Left ventricle myocardium inferior (tissue), 1 donor: Measurements from ENCODE around the gene HSD17B14. TPM values are rescaled to one million over a fixed set of nuclear protein-coding genes. Genes with fewer than 3 reads are reported as not detected.

Source experiments
- DNase-seq: peaks from one replicate; pipeline ENCODE4 v3.0.0-alpha.2; 2020
- H3K27ac ChIP-seq: fragments of 200-600 bp; replicated peaks from 2 replicates; pipeline ENCODE4 v1.8.0; 2021
- H3K27me3 ChIP-seq: fragments of 200-600 bp; 2 replicates; pipeline ENCODE4 v1.8.0; 2021; ENCODE audit warnings: low read depth
- H3K36me3 ChIP-seq: fragments of 200-600 bp; 2 replicates; pipeline ENCODE4 v1.8.0; 2021
- H3K4me1 ChIP-seq: fragments of 200-600 bp; 2 replicates; pipeline ENCODE4 v1.8.0; 2021
- H3K4me3 ChIP-seq: fragments of 200-600 bp; 2 replicates; pipeline ENCODE4 v1.8.0; 2021; ENCODE audit warnings: mild to moderate bottlenecking, moderate library complexity
- H3K9me3 ChIP-seq: fragments of 200-600 bp; replicated peaks from 2 replicates; pipeline ENCODE4 v1.8.0; 2021
- intact Hi-C: fragments of 100-400 bp; cut with micrococcal nuclease; formaldehyde crosslinking; loops from one replicate; pipeline ENCODE4 v1.11.0; 2022
- total RNA-seq: library from RNA; stranded (reverse); fragmentation: NEBNext Ultra II Directional; extraction: Animal tissue kit (Norgen Biotek cat#: 25700); gene quantifications from one replicate; pipeline ENCODE4 v1.2.1, GENCODE V29; 2021
- TF ChIP-seq, protein P1 (sequence below): fragments of 200-600 bp; IDR thresholded peaks from 2 replicates; pipeline ENCODE4 v1.8.0; 2021; ENCODE audit warnings: antibody characterized with exemption, mild to moderate bottlenecking, borderline replicate concordance
- donor health status: DM: no; HTN: yes; CAD: no; lungs with severe emphysema.

The HSD17B14 gene
- total RNA-seq, 1 donor from 2014 or later: 1.8 TPM

DNA sequence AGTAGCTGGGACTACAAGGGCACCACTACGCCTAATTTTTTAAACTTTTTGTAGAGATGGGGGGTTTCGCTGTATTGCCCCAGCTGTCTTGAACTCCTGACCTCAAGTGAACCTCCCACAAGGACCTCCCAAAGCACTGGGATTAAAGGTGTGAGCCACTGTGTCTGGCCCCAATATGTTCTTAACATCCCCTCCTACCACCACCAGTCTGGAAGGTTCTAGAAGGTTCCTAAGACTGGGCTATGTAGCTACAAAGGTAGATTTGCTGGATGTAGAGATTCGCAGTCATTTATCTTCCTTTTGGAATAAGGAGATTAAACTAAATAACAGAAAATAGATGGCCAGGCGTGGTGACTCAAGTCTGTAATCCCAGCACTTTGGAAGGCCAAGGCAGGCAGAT lies 5.3 kb downstream of the HSD17B14 start:
- intact Hi-C loops: no loop called here
- peaks cover 9% of the 10 kb centered on the region for H3K36me3 ChIP-seq

DNA sequence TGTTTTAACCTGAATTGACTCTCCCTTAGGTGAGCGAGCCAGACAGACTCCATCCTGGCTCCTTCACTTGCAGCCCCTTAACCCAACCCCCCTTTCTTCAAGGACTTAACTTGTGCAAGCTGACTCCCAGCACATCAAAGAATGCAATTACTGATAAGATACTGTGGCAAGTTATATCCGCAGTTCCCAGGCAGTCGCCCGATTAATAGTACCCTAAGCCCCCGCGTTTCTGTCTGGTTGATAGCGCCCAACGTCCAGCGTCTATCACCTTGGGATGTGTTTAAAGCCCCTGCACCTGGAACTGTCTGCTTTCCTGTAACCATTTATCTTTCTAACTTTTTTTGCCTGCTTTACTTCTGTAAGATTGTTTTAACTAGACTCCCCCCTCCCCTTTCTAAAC lies 6.2 kb downstream of the HSD17B14 start:
- intact Hi-C loops: no loop called here
- Histone ChIP-seq H3K27me3 (no peaks in the 10 kb centered on the region), H3K27ac (no peak overlapping the region), H3K36me3 (peaks cover 9% of the 10 kb centered on the region), H3K4me1 (no peaks in the 10 kb centered on the region), H3K9me3 (no peaks in the 10 kb centered on the region), H3K4me3 (no peak overlapping the region)
- no peak for DNase-seq
- TF ChIP-seq, protein P1, sequence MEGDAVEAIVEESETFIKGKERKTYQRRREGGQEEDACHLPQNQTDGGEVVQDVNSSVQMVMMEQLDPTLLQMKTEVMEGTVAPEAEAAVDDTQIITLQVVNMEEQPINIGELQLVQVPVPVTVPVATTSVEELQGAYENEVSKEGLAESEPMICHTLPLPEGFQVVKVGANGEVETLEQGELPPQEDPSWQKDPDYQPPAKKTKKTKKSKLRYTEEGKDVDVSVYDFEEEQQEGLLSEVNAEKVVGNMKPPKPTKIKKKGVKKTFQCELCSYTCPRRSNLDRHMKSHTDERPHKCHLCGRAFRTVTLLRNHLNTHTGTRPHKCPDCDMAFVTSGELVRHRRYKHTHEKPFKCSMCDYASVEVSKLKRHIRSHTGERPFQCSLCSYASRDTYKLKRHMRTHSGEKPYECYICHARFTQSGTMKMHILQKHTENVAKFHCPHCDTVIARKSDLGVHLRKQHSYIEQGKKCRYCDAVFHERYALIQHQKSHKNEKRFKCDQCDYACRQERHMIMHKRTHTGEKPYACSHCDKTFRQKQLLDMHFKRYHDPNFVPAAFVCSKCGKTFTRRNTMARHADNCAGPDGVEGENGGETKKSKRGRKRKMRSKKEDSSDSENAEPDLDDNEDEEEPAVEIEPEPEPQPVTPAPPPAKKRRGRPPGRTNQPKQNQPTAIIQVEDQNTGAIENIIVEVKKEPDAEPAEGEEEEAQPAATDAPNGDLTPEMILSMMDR: no peak

More for the DNA sequence above, 5.3 kb downstream of the HSD17B14 start:
- TF ChIP-seq, protein P1: no peak
- no peak overlapping the region for H3K27ac ChIP-seq
- peaks cover 5% of the 10 kb centered on the region for H3K4me1 ChIP-seq
- no peaks in the 10 kb centered on the region for H3K27me3 ChIP-seq
- H3K9me3 ChIP-seq: no peaks in the 10 kb centered on the region
- no peak for DNase-seq
- H3K4me3 ChIP-seq: no peak overlapping the region

DNA sequence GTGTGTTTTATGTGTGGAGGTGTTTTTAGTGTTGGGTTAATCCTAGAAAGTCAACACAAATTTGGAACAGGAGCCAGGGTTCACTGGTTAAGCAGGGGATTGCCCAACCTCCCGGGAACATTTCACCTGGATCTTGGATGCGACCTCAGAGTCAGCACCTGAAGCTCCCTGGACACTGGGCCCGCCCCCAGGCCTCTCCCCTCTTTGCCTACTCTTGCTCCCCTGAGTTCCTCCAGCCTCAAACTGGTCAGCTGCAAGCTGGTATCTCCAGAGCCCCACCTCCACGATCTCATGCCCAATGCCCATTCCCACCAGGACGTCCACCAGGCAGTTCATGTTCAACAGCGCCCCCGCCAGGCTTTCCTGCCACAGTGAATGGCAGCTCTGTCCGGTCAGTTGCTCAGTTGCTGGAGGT lies 9.7 kb downstream of the HSD17B14 start:
- Histone ChIP-seq H3K4me1 (no peaks in the 10 kb centered on the region), H3K36me3 (peaks cover 2% of the 10 kb centered on the region), H3K4me3 (no peak overlapping the region), H3K9me3 (no peaks in the 10 kb centered on the region), H3K27ac (no peak overlapping the region), H3K27me3 (no peaks in the 10 kb centered on the region)
- TF ChIP-seq, protein P1: no peak
- DNase-seq: no peak
- intact Hi-C loops: no loop called here

DNA sequence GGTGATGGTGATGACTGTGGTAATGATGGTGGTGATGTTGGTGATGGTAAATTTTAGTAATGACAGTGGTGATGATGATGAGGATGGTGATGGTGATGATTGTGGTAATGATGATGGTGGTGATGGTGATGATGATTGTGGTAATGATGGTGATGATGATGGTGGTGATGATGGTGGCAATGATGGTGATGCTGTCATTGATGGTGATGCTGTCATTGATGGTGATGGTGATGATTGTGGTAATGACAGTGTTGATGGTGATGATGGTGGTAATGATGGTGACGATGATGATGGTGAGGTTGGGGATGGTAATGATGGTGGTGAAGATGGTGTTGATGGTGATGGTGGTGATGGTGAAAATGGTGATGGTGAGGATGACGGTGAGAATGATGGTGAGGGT lies 13.8 kb downstream of the HSD17B14 start:
- TF ChIP-seq, protein P1: no peak
- intact Hi-C loops: no loop called here

DNA sequence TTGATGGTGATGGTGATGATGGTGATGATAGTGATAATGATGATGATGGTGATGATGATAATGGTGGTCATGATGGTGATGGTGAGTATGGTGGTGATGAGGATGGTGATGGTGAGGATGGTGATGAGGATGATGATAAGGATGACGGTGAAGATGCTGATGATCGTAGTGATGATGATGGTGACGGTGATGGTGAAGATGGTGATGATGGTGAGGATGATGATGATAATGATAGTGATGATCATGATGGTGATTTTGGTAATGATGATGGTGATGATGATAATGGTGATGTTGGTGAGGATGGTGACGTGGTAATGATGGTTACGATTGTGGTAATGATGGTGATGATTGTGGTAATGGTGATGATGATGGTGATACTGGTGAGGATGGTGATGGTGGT lies 14.7 kb downstream of the HSD17B14 start:
- no peak for DNase-seq
- TF ChIP-seq, protein P1: no peak
- intact Hi-C loops: no loop called here

More for the DNA sequence above, 13.8 kb downstream of the HSD17B14 start:
- no peaks in the 10 kb centered on the region for H3K27me3 ChIP-seq
- H3K27ac ChIP-seq: no peak overlapping the region
- DNase-seq: no peak
- no peak overlapping the region for H3K4me3 ChIP-seq
- no peaks in the 10 kb centered on the region for H3K36me3 ChIP-seq
- H3K9me3 ChIP-seq: no peaks in the 10 kb centered on the region
- peaks cover 15% of the 10 kb centered on the region for H3K4me1 ChIP-seq

DNA sequence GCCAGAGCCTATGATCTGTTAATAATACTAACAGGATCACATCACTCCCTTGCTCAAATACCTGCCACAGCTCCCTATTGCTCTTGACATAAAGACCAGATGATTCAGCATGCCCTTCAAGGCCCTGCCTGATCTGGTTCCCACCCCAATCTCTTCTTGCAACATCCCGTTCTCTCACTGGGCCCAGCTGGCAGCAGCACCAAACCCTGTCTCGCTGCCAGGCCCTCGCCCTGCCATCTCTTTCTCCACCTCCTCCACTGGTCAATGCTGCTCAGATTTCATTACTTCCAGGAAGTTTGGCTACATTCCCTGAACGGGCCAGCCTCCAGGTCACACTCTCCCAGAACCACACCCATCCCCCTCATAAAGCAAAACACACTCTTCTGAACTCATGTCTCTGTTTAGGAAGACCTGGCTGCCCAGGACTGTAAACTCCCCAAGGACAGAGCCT lies 16.9 kb downstream of the HSD17B14 start:
- peak; percentile 89 for DNase-seq
- Histone ChIP-seq H3K4me1 (peaks cover 27% of the 10 kb centered on the region), H3K27me3 (no peaks in the 10 kb centered on the region), H3K4me3 (no peak overlapping the region), H3K36me3 (no peaks in the 10 kb centered on the region), H3K27ac (peak overlapping the region; percentile 79), H3K9me3 (no peaks in the 10 kb centered on the region)
- intact Hi-C loops: no loop called here
- TF ChIP-seq, protein P1: no peak

More for the DNA sequence above, 14.7 kb downstream of the HSD17B14 start:
- H3K27ac ChIP-seq: no peak overlapping the region
- no peaks in the 10 kb centered on the region for H3K36me3 ChIP-seq
- no peaks in the 10 kb centered on the region for H3K27me3 ChIP-seq
- H3K4me1 ChIP-seq: peaks cover 15% of the 10 kb centered on the region
- no peaks in the 10 kb centered on the region for H3K9me3 ChIP-seq
- H3K4me3 ChIP-seq: no peak overlapping the region
